ENCODE measurements around the gene POFUT1. TPM values are rescaled to one million over a fixed set of nuclear protein-coding genes. Genes with fewer than 3 reads are reported as not detected.

Gene POFUT1
- total and polyA plus RNA-seq, 2 of the 8 experiments (the other 6 are each of a cell fraction or from before 2014, with no cell fraction given): 19.4 to 24.4 TPM

DNA sequence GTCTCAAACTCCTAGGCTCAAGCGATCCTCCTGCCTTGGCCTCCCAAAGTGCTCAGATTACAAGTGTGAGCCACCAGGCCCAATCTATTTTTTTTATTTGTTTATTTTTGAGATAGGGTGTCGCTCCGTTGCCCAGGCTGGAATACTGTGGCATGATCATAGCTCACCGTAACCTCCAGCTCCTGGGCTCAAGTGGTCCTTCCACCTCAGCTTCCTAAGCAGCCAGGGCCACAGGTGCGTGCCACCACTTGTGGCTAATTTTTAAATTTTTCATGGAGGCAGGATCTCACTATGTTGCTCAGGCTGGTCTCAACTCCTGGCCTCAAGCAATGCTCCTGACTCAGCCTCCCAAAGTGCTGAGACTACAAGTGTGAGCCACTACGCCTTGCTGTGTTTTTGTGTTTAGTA lies 79.6 kb downstream of the POFUT1 start:
- Histone ChIP-seq H2BK120ac (replicated peaks; ENCODE audit: low read depth, low read length) (no peak overlapping the region), H2AK5ac (ENCODE audit: low read depth, low read length) (no peak overlapping the region), H3K36me3 (ENCODE audit: control insufficient read depth in 2 of 4, insufficient read depth in 4 of 4, low read length in 3 of 4) (no peaks in the 10 kb centered on the region), H2AFZ (ENCODE audit: low read length) (no peak overlapping the region), H3K4me2 (ENCODE audit: insufficient read depth in 1 of 2, low read depth in 2 of 2, low read length in 2 of 2) (no peak overlapping the region), H3K4ac (replicated peaks; ENCODE audit: insufficient read length, low read depth, low read length) (no peak overlapping the region), H4K91ac (replicated peaks; ENCODE audit: insufficient read length, low read length) (no peak overlapping the region), H3K27ac (ENCODE audit: low read depth, low read length) (no peak overlapping the region), H3K4me3 (ENCODE audit: extremely low read depth in 1 of 4, insufficient read depth in 2 of 4, low read depth in 3 of 4, low read length in 4 of 4) (no peak overlapping the region), H3K4me1 (replicated peaks in 1 of 4; ENCODE audit: control insufficient read depth in 3 of 4, insufficient read depth in 4 of 4, low read length in 3 of 4) (no peaks in the 10 kb centered on the region), H3K79me1 (ENCODE audit: low read depth, low read length) (no peaks in the 10 kb centered on the region; the same call in 1 of the 2 replicates), H2BK15ac (ENCODE audit: low read length) (no peak overlapping the region), H3K23ac (ENCODE audit: insufficient read length) (no peak overlapping the region), H3K27me3 (replicated peaks in 1 of 4; ENCODE audit: control insufficient read depth in 3 of 4, extremely low read depth in 1 of 4, insufficient read depth in 3 of 4, low read length in 3 of 4) (no peaks in the 10 kb centered on the region), H2BK5ac (ENCODE audit: low read depth, low read length) (no peak overlapping the region), H3K9me3 (ENCODE audit: insufficient read depth in 2 of 2, low read depth in 1 of 2, low read length in 1 of 2) (no peaks in the 10 kb centered on the region), H3K14ac (ENCODE audit: insufficient read length) (no peak overlapping the region), H3K79me2 (ENCODE audit: control insufficient read depth in 1 of 2, insufficient read depth in 2 of 2, low read length in 2 of 2) (no peaks in the 10 kb centered on the region), H2BK20ac (ENCODE audit: low read length) (no peak overlapping the region), H3K56ac (replicated peaks; ENCODE audit: insufficient read length, low read depth, low read length) (no peak overlapping the region), H4K20me1 (replicated peaks in 1 of 2; ENCODE audit: control insufficient read depth in 1 of 2, insufficient read depth in 2 of 2, low read length in 2 of 2) (peaks cover 0 to 5% of the 10 kb centered on the region in 2 experiments), H3K23me2 (ENCODE audit: low read depth, low read length) (no peaks in the 10 kb centered on the region), H4K8ac (ENCODE audit: extremely low read depth, insufficient read depth, low read length) (peak overlapping the region; percentile 60), H4K5ac (ENCODE audit: insufficient read length, low read depth, low read length) (no peak overlapping the region), H3K18ac (ENCODE audit: extremely low read depth, low read length) (no peak overlapping the region), H2BK12ac (ENCODE audit: low read depth, low read length) (no peak overlapping the region), H3K9ac (replicated peaks in 1 of 4; ENCODE audit: extremely low read depth in 1 of 4, low read depth in 3 of 4, low read length in 3 of 4) (no peak overlapping the region)
- FAIRE-seq (no peak), DNase-seq (ENCODE audit: low read depth in 1 of 2, low spot score in 2 of 2) (no peak)
- ChIA-PET CTCF (ENCODE audit: partially characterized antibody) (no interaction called here), POLR2A (ENCODE audit: partially characterized antibody) (no interaction called here)
- 94% methylated on average over 6 of the region's 6 CpGs; no CpG with 5 or more reads in 1 of the 2 experiments for WGBS, 2 experiments (ENCODE audit: extremely low coverage in 1 of 2, insufficient coverage in 1 of 2, insufficient read length in 1 of 2, insufficient replicate concordance in 2 of 2, low coverage in 1 of 2, low lambda C conversion rate in 2 of 2, missing lambda C conversion rate in 1 of 2)
- TF ChIP-seq JUND (IDR thresholded peaks at IDR 0.05; ENCODE audit: low read length) (no peak), BRCA1 (IDR thresholded peaks at IDR 0.05; ENCODE audit: low read depth, low read length) (no peak), POU5F1 (IDR thresholded peaks at IDR 0.05; ENCODE audit: low read depth, low read length) (no peak), CEBPB (IDR thresholded peaks at IDR 0.05; ENCODE audit: low read depth, low read length) (no peak), TCF12 (IDR thresholded peaks at IDR 0.05; ENCODE audit: low read depth, low read length) (no peak), RNF2 (IDR thresholded peaks at IDR 0.05; ENCODE audit: borderline replicate concordance, low read depth, low read length, missing control alignments, poor library complexity, severe bottlenecking) (no peak), NRF1 (IDR thresholded peaks at IDR 0.05; ENCODE audit: low read depth, low read length) (no peak)
- TF ChIP-seq, protein P1, sequence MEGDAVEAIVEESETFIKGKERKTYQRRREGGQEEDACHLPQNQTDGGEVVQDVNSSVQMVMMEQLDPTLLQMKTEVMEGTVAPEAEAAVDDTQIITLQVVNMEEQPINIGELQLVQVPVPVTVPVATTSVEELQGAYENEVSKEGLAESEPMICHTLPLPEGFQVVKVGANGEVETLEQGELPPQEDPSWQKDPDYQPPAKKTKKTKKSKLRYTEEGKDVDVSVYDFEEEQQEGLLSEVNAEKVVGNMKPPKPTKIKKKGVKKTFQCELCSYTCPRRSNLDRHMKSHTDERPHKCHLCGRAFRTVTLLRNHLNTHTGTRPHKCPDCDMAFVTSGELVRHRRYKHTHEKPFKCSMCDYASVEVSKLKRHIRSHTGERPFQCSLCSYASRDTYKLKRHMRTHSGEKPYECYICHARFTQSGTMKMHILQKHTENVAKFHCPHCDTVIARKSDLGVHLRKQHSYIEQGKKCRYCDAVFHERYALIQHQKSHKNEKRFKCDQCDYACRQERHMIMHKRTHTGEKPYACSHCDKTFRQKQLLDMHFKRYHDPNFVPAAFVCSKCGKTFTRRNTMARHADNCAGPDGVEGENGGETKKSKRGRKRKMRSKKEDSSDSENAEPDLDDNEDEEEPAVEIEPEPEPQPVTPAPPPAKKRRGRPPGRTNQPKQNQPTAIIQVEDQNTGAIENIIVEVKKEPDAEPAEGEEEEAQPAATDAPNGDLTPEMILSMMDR (IDR thresholded peaks at IDR 0.05; ENCODE audit: control extremely low read depth in 1 of 3, insufficient read depth in 1 of 3, low read depth in 1 of 3, low read length in 3 of 3): no peak
- TF ChIP-seq, protein P2, sequence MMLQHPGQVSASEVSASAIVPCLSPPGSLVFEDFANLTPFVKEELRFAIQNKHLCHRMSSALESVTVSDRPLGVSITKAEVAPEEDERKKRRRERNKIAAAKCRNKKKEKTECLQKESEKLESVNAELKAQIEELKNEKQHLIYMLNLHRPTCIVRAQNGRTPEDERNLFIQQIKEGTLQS (IDR thresholded peaks at IDR 0.05; ENCODE audit: insufficient read depth, low read depth, low read length): no peak
